NCI-H345 (cell line): Measurements from ENCODE around the gene TRIM71.

Experiments used
- DNase-seq: peaks from one replicate; lab custom pipeline; 2025; lab: John Stamatoyannopoulos, UW

TRIM71 gene

GRCh38 chr3:32866533-32866932 is 48.7 kb downstream of the TRIM71 start:
- DNase-seq, result no peak

- no peak for DNase-seq
Observed at GRCh38 chr3:32867954-32868353, 50.2 kb downstream of the TRIM71 start.

GRCh38 chr3:32868719-32869512 is 51.1 kb downstream of the TRIM71 start:
- no peak for DNase-seq

GRCh38 chr3:32869513-32870047 is 51.8 kb downstream of the TRIM71 start:
- no peak for DNase-seq

GRCh38 chr3:32870373-32871095 is 52.7 kb downstream of the TRIM71 start:
- DNase-seq, result no peak

GRCh38 chr3:32871273-32871672 is 53.5 kb downstream of the TRIM71 start:
- DNase-seq, result no peak

GRCh38 chr3:32872487-32873382 is 54.9 kb downstream of the TRIM71 start:
- DNase-seq, result peak; percentile 64

GRCh38 chr3:32873531-32874130 is 55.8 kb downstream of the TRIM71 start:
- DNase-seq, result no peak

- DNase-seq, result no peak
Observed at GRCh38 chr3:32876920-32877319, 59.1 kb downstream of the TRIM71 start.

GRCh38 chr3:32877598-32877997 is 59.8 kb downstream of the TRIM71 start:
- DNase-seq, result no peak

- DNase-seq, result no peak
Observed at GRCh38 chr3:32880225-32880624, 62.4 kb downstream of the TRIM71 start.

- no peak for DNase-seq
Observed at GRCh38 chr3:32881624-32882023, 63.8 kb downstream of the TRIM71 start.

- no peak for DNase-seq
Observed at GRCh38 chr3:32882189-32882588, 64.4 kb downstream of the TRIM71 start.

- DNase-seq, result no peak
Observed at GRCh38 chr3:32882603-32883025, 64.8 kb downstream of the TRIM71 start.

- no peak for DNase-seq
Observed at GRCh38 chr3:32883817-32884216, 66.0 kb downstream of the TRIM71 start.

- no peak for DNase-seq
Observed at GRCh38 chr3:32884591-32884990, 66.8 kb downstream of the TRIM71 start.

- DNase-seq, result no peak
Observed at GRCh38 chr3:32885283-32885901, 67.6 kb downstream of the TRIM71 start.

- DNase-seq, result no peak
Observed at GRCh38 chr3:32886296-32886695, 68.5 kb downstream of the TRIM71 start.

- DNase-seq, result no peak
Observed at GRCh38 chr3:32886911-32887310, 69.1 kb downstream of the TRIM71 start.

GRCh38 chr3:32888739-32889138 is 70.9 kb downstream of the TRIM71 start:
- no peak for DNase-seq
